Measurements from ENCODE around the gene ARHGAP4. TPM values are rescaled to one million over a fixed set of nuclear protein-coding genes. Genes with fewer than 3 reads are reported as not detected.

The ARHGAP4 gene
- total RNA-seq, 4 donors from 2014 or later, result 2.6 to 10.7 (median 4.4) TPM

DNA sequence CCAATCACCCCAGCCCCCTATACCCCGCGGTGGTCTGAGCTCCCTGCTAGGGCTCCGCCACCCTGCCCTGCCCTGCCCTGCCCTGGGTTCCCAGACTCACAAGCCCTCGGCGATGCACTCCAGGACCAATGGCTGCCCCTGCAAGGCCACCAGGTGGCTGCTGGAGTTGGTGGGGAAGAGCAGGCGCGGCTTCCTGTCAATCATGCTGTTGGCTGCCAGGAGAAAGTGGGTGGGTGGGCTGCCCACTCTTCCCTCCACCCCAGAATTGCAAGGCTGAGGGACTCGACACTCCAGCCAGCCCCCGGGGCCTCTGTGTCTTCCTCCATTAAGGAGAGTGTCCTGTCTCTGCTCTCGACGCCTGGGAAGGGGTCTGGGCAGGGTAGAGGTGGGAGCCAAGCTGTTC, 55.8 kb downstream of the ARHGAP4 start:
- no peak for DNase-seq
- Histone ChIP-seq H3K4me3 (no peak overlapping the region), H3K36me3 (no peaks in the 10 kb centered on the region), H3K4me1 (no peaks in the 10 kb centered on the region), H3K27ac (no peak overlapping the region), H3K9me3 (no peaks in the 10 kb centered on the region), H3K27me3 (no peaks in the 10 kb centered on the region)
- no peak for TF ChIP-seq POLR2A (IDR thresholded peaks at IDR 0.05)
- TF ChIP-seq, protein P1, sequence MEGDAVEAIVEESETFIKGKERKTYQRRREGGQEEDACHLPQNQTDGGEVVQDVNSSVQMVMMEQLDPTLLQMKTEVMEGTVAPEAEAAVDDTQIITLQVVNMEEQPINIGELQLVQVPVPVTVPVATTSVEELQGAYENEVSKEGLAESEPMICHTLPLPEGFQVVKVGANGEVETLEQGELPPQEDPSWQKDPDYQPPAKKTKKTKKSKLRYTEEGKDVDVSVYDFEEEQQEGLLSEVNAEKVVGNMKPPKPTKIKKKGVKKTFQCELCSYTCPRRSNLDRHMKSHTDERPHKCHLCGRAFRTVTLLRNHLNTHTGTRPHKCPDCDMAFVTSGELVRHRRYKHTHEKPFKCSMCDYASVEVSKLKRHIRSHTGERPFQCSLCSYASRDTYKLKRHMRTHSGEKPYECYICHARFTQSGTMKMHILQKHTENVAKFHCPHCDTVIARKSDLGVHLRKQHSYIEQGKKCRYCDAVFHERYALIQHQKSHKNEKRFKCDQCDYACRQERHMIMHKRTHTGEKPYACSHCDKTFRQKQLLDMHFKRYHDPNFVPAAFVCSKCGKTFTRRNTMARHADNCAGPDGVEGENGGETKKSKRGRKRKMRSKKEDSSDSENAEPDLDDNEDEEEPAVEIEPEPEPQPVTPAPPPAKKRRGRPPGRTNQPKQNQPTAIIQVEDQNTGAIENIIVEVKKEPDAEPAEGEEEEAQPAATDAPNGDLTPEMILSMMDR (IDR thresholded peaks at IDR 0.05 in 4 of 5, conservative IDR thresholded peaks at IDR 0.05 in 1 of 5), result no peak
- intact Hi-C loops (cut with DNase I; ENCODE audit: low total_unique reads) (no loop called here), in situ Hi-C loops (cut with MboI; ENCODE audit: low sequenced_read_pairs in 4 of 4) (no loop called here)
- ATAC-seq, result no peak

DNA sequence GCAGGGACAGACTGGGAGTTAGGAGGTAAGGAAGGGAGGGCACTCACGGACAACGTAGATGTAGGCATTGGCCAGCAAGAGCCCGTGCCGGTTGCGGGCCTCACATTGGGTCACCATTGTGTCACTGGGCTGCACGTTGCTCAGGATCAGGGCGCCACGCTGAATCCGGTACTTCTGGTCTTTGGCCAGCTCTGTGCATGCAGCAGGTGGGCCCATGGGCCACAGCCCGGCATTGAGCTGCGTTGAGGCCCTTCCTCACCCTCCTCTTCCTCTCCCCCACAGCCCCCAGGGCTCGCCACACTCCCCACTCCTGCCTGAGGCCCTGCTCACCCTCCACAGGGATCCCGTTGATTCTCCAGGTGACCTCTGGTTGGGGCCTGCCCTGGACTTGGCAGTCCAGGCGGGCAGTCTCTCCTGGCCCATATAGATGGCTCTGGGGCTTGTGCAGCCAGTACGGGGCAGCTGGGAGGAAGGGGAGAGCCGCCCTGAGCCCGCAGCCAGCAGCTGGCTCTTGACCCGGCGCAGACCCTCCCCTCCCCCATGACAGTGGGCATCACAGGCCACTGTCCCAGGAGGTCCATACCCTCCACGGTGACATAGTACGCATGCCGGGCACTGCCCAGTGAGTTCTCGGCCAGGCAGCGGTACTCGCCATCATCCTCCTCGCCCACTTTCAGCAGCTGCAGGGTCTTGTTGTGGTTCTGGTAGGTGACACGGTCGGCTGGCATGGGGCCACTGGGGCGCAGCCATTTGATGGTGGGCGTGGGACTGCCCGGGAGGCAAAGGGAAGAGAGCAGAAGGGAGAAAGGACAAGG, 56.4 kb downstream of the ARHGAP4 start:
- H3K27me3 ChIP-seq, result no peaks in the 10 kb centered on the region
- no peak overlapping the region for H3K4me3 ChIP-seq
- TF ChIP-seq POLR2A (IDR thresholded peaks at IDR 0.05), result no peak
- intact Hi-C loops (cut with DNase I; ENCODE audit: low total_unique reads), result no loop called here
- no peaks in the 10 kb centered on the region for H3K4me1 ChIP-seq
- in situ Hi-C loops (cut with MboI; ENCODE audit: low sequenced_read_pairs in 4 of 4), result no loop called here
- H3K36me3 ChIP-seq, result no peaks in the 10 kb centered on the region
- DNase-seq (no peak), ATAC-seq (no peak)
- no peaks in the 10 kb centered on the region for H3K9me3 ChIP-seq
- H3K27ac ChIP-seq, result no peak overlapping the region

DNA sequence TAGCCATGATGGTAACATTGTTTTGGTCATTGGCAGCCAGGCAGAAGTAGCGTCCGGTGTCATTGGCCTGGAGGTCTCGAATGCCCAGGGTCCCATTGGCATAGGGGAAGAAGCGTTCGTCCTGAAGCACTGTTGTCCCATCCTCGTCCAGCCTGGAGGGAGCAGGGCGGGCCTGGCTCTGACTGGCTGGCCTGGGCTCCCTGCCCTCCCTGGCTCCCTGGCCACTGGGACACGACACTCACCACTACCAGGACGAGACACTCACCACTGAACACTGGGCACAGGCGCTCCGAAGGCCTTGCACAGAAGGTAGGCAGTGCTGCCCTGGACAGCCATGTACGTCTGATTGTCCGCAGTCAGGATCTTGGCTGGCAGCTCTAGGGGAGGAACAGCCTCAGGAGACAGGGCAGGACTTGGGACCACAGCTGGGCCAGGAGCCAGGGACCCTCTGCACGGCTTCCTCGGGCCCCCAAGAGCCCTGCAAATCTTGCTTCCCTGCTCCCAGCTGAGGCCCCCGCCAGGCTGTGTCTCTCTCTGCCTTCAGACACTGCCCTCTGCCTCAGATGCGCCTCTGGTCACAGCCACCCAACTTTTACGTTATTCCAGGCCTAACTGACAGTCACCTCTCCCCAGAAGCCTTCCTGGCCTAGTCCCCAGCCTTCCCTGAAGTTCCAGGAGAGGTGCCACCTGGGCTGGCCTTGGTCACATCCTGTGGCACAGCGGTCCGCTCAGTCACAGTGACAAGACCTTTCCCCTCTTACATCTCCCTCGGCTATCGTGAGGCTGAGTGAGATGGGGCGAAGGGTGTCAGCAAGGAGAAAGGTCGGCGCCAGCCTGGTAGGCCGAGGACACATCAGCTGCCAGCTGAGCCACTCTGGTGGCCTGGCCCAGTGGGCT, 57.2 kb downstream of the ARHGAP4 start:
- H3K36me3 ChIP-seq, result no peaks in the 10 kb centered on the region
- no peak overlapping the region for H3K27ac ChIP-seq
- H3K4me1 ChIP-seq, result no peaks in the 10 kb centered on the region
- no peak for DNase-seq
- in situ Hi-C loops (cut with MboI; ENCODE audit: low sequenced_read_pairs in 4 of 4), result no loop called here
- no peaks in the 10 kb centered on the region for H3K9me3 ChIP-seq
- ATAC-seq, result no peak
- TF ChIP-seq, protein P1 (IDR thresholded peaks at IDR 0.05 in 4 of 5, conservative IDR thresholded peaks at IDR 0.05 in 1 of 5), result no peak
- no peak for TF ChIP-seq POLR2A (IDR thresholded peaks at IDR 0.05)
- H3K27me3 ChIP-seq, result no peaks in the 10 kb centered on the region
- H3K4me3 ChIP-seq, result no peak overlapping the region
- intact Hi-C loops (cut with DNase I; ENCODE audit: low total_unique reads), result no loop called here

DNA sequence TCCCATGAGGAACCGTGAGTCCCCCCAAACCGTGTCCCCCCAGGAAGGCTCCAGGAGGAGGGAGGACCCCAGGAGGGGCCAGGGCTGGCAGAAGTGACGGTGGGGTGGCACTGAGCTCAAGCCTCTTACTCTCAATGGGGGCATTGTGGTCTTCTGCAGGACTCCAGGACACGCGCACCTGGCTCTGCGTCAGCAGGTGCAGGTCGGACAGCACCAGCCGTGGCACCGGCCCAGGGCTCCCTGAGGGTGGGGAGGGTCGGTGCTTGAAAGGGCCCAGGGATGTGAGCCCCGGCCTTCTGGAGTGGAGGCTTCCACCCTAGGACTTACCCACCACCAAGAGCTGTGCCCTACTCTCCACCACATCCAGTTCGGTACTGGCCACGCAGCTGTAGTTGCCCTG, 58.4 kb downstream of the ARHGAP4 start:
- Histone ChIP-seq H3K27ac (no peak overlapping the region), H3K4me1 (no peaks in the 10 kb centered on the region), H3K36me3 (no peaks in the 10 kb centered on the region), H3K9me3 (no peaks in the 10 kb centered on the region), H3K4me3 (no peak overlapping the region), H3K27me3 (no peaks in the 10 kb centered on the region)
- ATAC-seq, result no peak
- TF ChIP-seq POLR2A (IDR thresholded peaks at IDR 0.05), result no peak
- TF ChIP-seq, protein P1 (IDR thresholded peaks at IDR 0.05 in 4 of 5, conservative IDR thresholded peaks at IDR 0.05 in 1 of 5), result no peak
- no peak for DNase-seq
- in situ Hi-C loops (cut with MboI; ENCODE audit: low sequenced_read_pairs in 4 of 4) (no loop called here), intact Hi-C loops (cut with DNase I; ENCODE audit: low total_unique reads) (no loop called here)

DNA sequence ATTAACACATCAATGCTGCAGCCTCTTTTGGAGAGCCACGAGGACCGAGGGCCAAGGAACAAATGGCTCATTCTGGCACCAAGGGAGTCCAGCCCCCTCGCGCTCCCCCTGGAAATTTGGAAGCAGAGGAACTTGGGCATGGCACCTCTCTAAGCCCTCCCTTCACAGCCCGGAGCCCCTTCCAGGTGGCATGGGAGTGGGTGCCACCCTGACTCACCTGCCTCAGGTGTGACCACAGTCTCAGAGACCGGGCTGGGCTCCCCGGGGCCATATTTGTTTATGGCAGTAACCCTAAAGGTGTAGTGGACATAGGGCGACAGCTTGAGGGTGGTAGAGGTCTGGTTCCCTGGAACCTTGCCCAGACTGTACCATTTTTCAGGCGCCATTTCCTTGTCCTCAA, 58.9 kb downstream of the ARHGAP4 start:
- DNase-seq (no peak), ATAC-seq (no peak)
- Histone ChIP-seq H3K27ac (no peak overlapping the region), H3K9me3 (no peaks in the 10 kb centered on the region), H3K36me3 (no peaks in the 10 kb centered on the region), H3K4me1 (no peaks in the 10 kb centered on the region), H3K4me3 (no peak overlapping the region), H3K27me3 (no peaks in the 10 kb centered on the region)
- TF ChIP-seq POLR2A (IDR thresholded peaks at IDR 0.05), result no peak
- TF ChIP-seq, protein P1 (IDR thresholded peaks at IDR 0.05 in 4 of 5, conservative IDR thresholded peaks at IDR 0.05 in 1 of 5), result no peak
- intact Hi-C loops (cut with DNase I; ENCODE audit: low total_unique reads), result no loop called here
- in situ Hi-C loops (cut with MboI; ENCODE audit: low sequenced_read_pairs in 4 of 4), result no loop called here
